ENCODE measurements around the gene PSEN1. TPM values are rescaled to one million over a fixed set of nuclear protein-coding genes. Genes with fewer than 3 reads are reported as not detected.

PSEN1 gene
- total and polyA plus RNA-seq, 2 of the 8 experiments (the other 6 are each of a cell fraction or from before 2014, with no cell fraction given) = 10.1 to 38.7 TPM

- TF ChIP-seq CHD7 (IDR thresholded peaks at IDR 0.05; ENCODE audit: insufficient replicate concordance, low read length) = no peak
These were observed 127.3 kb downstream of the PSEN1 start (continued) for GRCh38 chr14:73263606-73264005.

Measured in H1 (cell line).